Hematopoietic multipotent progenitor cell treated with erythropoietin and hydrocortisone succinate and interleukin-3 and kit ligand, for 15 days (in vitro differentiated cells): ENCODE measurements around the gene CSF2.

Experiments
- DNase-seq: peaks from one replicate; pipeline ENCODE4 v3.0.0-alpha.2; 2015; ENCODE audit warnings: low spot score

CSF2 gene

DNA sequence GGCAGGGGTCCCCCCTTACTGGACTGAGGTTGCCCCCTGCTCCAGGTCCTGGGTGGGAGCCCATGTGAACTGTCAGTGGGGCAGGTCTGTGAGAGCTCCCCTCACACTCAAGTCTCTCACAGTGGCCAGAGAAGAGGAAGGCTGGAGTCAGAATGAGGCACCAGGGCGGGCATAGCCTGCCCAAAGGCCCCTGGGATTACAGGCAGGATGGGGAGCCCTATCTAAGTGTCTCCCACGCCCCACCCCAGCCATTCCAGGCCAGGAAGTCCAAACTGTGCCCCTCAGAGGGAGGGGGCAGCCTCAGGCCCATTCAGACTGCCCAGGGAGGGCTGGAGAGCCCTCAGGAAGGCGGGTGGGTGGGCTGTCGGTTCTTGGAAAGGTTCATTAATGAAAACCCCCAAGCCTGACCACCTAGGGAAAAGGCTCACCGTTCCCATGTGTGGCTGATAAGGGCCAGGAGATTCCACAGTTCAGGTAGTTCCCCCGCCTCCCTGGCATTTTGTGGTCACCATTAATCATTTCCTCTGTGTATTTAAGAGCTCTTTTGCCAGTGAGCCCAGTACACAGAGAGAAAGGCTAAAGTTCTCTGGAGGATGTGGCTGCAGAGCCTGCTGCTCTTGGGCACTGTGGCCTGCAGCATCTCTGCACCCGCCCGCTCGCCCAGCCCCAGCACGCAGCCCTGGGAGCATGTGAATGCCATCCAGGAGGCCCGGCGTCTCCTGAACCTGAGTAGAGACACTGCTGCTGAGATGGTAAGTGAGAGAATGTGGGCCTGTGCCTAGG, at the start of gene CSF2:
CSF2 (plus strand) TSS at position 559 of the 783 bp plus-strand sequence; CDS start at position 594, 35 bp downstream.
- no peak for DNase-seq

DNA sequence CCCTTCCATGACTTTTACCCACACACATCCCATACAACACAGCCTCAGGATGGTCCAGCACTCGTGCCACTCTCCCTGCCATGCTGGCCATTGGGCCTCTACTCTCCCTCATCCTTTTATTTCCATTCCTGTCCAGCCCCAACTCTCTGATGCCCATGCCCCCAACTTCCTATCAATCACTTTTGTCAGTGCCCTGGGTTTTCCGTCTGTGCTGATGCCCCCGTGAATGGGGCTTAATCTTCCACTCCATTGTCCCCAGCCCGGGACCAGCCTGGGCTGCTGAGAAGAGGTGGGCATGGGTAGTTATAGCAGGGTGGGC, 49.5 kb upstream of the CSF2 start:
- DNase-seq, result no peak

DNA sequence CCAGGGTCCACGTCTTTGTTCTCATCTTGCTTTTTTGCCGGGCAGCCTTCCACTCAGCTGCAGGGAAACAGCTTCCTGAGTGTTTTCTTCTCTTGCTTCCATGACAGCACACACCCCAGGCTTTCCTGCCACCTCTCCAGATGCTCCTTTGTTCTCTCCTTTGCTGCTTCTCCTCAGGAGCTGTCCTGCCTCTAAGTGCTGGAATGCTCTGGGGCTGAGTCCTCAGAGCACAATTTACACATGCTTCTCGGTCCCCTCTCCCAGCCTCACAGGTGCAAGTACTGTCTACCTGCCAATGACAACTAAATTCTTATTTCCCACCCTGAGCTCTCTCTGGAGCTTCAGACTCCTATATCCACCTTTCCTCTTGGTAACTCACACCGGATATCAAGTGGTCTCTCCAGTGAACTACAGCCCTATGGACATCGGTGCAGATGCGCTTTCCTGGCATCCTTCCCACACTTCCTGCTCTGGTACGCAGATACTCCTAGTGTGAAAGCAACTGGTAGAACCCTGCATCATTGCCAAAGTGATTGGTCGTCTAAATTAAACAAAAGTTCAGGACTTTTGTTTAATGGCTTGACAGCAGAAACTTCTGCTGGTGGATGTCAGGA, 48.7 kb upstream of the CSF2 start:
- no peak for DNase-seq

DNA sequence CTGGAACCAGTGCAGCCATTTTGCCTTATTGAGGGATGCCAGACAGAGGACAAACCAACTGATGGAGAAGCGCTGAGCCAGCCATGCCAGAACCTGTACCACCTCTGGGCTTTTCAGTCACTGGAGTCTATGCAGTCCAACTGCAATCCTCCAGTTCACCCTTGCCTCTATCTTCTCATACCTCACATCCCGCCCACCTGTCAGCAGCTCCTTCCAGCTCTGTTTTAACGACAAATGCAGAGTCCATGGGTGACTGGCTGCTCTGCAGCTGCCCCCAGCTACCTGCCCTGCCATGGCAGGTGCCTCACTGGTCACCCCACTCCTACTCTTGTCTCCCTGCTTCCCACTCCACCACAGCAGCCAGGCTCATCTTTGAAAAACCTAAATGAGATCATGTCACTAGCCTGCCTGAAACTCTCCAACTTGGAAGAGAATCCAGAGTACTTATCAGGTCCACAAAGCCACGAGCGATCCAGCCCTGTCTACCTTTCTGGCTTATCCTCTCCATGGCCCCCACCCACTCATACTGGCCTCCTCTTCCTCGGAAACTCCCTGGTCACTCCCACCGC, 48.1 kb upstream of the CSF2 start:
- no peak for DNase-seq

DNA sequence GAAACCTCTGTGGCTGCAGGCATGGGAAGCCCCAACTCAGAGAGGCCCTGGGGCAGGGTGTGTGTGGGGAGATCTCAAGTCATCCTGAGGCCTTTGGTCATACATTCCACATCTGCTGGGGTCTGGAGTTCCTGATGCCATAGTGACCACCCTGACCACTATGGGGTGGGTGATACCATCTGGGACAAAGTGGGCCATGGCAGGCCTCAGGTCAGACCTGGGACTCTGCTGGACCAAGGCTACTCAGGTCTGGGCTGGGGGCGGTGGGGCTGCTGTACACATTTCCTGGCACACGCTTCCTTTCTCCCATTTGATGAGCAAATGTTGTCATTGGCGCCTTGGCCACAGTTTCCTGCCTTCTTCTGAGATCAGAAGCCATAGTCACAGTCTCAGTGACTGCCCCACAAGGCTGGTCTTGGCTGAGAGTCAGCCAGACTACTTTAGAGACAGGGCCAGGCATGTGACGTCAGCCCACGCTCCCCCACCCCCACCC, 47.0 kb upstream of the CSF2 start:
- DNase-seq, result no peak

DNA sequence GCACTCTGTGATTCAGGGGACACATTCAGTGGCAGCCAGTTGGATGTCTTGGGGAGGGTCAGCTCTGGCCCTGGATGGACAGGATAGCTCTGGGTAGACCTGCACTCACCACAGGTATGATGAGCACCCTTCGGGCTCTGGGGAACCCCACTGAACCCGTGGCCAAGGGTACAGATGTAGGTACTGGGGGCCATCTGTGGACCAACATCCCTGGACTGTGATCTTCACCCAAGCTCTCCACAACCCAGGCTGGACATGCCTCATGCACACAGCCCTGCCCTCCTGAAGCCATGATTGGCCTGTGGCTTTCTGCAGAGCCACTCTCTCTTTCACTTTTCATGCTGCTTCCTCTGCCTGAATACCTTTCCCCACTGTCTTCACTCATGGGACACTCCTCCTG, 46.6 kb upstream of the CSF2 start:
- DNase-seq, result no peak

DNA sequence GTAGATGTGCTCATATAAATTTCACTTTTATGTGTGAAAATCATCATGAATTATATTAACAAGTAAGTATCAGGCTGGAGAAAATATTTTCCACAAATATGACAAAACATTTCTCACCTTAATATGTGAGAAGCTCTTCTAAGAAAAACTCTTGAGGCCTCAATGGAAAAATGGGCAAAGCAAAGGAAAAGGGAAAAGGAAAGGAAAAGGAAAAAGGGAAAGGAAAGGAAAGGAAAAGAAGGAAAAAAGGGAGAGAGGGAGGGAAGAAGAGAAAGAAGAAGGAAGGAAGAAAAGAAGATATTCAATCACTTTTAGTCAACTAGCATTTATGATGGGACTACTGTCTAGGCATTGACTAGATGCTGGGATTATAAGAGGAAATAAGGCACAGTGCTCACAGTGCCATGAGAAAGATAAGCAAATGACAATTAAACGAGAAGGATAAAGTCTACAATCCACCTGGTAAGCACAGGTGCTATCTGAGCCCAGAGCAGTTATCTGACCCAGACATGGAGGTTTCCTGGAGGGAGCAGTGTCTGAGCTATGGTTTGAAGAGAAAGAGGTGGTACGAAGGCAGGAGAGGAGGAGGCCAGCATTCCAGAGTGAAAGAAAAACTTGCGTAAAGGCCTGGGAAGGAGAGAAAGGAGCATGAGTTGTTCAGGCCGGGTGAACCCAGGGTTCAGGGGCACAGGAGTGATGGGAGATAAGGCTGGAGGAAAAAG, 43.8 kb upstream of the CSF2 start:
- no peak for DNase-seq

DNA sequence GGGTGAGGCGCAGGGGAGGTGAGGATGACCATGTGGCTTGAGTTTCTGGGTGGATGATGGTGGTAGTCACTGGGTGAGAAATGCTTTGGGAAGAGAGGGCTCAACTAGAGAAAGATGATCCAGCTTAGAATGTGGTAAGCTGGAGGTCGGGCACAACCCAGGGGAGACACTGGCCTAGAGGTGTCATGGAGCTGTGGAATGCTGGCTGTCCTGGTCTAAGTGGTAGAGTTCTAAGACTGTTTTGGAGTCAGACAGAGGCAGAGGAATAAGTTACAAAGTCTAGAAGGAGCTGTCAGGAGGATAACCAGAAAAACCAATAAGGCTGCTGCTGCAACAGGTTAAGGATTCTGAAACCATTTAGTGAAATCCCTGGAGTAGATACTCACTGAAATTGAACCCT, 43.0 kb upstream of the CSF2 start:
- DNase-seq, result no peak

DNA sequence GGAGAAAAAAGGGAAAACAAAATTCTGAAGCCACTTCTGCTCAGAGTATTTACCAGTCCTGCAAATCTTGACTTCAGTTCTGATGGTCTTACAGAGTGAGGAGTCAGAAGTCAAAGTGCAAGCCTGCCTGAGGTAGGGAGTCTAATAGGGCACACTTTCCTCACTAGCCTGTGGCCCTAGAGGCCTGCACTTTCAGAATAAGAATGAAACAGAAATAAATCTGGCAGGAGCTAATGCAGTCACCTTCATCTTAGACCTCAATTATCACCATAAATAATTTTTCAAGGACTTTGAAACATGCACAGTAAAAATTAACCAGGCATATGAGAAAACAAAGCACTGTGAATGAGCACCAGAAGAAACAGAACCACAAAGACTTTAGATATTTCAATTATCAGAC, 41.4 kb upstream of the CSF2 start:
- no peak for DNase-seq

DNA sequence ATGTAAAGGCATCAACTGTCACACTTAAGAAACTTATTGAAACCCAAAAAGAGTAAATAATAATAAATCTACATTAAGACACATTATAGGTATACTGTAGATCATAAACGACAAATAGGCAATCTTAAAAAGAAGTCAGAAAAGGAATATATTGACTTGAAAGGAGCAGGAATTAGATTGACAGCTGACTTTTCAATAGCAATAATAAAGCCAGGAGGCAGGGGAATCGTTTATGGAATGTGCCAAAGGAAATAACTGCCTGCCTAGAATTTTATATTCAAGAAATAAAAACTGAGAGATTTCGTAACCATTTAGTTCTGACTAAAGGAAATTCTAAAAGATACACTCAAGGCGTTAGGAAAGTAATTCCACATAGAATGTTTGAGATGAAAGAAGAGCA, 40.5 kb upstream of the CSF2 start:
- no peak for DNase-seq

DNA sequence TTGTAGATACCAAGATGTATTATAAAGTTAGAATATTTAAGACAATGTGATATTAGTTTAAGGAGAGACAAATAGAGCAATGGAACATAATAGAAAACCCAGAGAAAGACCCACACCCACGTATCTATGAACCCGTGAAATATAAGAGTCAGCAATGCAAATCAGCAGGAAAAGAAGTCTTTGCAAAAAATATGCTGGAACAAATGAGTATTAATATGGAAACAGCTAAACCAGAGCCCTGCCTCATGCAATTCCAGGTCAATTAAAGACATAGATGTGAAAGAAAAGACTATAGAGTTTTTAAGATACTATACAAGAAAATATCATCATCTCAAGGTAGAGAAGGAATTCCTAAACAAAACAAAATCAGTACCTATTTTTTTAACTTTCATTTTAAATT, 36.2 kb upstream of the CSF2 start:
- DNase-seq, result no peak

DNA sequence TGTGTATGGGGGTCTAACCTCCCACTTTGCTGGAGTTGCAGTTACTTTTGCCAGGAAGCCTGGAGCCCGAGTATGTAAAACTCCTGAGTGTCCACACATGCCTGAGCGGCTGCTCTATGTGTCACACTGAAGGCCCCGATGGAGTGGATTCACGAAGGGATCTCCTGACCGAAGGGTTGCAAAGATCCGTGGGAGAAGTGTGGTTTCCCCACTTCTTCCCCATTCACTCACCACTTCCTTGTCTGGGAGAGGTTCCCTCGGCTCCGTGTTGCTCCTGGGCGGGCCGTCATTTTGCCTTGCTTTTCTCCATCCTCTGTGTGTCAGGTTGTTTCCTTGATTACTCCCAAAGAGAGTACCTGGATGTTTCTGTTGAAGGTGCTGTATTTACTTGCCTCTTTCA, 29.4 kb upstream of the CSF2 start:
- no peak for DNase-seq

DNA sequence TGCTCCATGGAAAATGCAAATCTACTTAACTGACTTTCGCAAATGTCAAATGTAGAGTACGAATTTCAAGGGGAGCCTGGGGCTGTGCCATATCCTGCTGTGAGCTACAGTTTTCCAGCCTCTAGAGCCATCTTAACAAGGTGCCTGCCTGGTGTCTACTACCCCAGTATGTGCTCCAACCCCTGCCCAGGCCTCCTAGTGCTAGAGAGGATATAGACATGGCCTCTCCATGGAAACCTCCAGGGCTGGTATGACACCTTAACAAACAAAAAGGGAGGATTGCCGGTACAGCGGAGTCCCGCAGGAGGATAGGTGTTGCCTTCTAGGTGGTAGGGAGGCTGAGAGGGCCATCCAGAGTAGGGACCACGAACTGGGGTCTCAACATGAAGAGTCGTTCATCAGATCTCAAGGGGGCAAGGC, 26.7 kb upstream of the CSF2 start:
- no peak for DNase-seq

DNA sequence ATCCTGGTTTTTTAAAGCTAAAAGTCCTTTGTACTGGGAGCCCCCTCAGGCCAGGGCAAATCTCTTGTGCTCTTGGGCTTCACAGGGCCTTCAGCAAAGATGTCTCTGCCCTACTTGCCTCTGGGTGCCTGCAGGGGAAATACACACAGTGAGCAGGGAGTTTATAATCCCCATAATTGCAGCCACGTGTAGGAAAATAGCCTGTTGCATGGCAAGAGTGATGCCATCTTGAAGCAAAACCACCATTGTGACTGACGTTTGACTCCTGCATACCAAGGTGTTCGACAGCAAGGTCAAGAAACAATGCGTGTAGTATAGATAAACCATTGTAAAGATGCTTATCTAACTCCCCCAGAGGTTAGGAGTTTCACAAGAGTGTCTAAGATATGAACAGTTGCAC, 24.5 kb upstream of the CSF2 start:
- no peak for DNase-seq

DNA sequence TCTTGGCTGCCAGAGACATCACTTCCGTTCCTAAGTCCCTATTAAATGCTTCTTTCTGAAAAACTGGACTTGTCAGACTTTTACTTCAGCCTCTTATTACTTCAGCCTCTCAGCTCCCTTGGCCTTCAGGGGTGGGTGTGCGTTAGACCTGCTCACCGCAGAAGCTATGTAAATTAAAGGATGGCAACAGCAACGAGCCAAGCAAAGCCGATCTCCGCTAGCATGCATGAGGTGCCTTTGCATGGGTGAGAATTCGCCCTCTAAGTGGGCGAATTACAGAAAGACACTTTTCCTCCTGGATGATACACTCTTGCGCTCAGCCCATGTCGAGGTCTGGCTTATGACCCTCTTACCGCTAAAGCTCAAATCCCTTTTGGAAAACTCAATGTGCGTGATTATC, 24.0 kb upstream of the CSF2 start:
- DNase-seq, result no peak

DNA sequence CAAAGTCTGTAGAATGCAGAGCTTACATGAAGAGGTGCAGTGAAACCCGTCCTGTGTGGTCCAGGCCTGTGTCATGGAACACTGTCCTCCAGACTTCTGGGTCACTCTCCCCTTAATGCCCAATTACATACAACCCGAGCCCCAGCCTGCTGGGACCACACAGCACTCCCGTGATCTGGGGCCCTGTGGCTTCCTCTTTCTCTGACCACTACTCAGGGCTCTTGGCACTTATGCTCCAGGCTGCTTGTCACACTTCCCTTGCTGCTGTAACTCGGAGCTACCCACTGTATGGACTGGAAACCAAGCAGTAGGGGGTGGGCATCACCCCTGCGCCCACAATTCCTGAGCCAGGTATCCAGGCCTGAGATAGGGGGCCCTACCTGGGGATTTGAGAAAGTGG, 23.5 kb upstream of the CSF2 start:
- no peak for DNase-seq

DNA sequence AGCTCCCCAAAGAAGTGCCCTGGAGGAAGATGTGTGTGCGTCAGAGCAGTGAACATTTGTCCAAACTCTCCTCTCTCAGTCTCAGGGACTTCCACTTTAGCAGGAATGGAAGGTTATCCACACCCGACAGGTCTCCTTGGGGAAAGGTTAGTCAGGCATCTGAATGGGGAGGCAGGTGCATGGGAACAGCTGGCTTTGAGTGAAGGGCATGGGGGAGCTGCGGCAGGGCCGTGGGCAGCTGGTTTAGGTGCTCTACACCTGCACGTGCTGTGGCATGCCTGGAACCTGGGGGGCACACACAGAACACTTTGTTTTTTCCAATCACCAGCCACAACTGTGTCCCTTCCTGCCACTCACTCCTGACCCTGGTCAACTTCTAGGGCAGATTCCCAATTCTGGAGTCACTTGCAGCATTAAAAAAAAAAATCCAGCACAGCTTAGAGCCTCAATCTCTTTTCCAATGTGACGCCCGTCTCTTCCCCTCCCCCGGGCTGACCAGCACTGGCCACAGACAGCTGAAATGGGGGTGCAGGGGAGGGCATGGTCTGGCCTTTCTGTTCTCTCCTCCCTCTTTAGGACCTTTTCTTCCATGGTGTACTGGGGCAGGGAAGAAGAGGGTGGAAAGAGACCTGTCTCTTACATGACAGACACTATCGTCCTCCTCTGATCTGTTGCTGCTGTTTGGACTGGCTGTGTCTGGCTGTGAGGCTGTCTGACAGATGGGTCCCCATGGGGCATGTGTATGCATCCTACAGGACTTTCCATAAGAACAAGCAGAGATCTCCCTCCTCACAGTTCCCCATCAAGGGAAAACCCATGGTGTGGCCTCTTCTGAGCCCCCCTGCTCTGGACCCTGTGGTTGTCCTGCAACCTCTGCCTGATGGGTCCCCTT, 22.7 kb upstream of the CSF2 start:
- DNase-seq, result no peak

DNA sequence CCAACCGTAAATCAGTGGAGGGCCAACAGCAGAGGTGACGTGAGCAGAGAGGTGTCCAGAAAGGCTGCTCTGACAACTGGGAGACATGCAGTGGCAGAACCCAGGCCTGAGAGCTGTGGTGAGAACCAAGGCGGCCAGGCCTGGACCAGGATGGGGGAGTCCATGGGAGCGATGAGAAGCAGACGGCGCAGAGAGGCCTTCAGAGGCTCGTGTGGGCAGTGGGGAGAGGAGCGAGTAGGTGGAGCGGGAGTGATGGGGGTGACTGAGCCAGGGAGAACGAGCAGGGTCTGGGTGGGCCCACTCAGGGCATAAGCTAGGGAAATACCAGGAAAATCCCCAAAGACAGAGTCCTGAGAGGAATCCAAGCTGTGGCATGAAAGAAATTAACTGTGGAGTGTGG, 21.1 kb upstream of the CSF2 start:
- DNase-seq, result no peak

DNA sequence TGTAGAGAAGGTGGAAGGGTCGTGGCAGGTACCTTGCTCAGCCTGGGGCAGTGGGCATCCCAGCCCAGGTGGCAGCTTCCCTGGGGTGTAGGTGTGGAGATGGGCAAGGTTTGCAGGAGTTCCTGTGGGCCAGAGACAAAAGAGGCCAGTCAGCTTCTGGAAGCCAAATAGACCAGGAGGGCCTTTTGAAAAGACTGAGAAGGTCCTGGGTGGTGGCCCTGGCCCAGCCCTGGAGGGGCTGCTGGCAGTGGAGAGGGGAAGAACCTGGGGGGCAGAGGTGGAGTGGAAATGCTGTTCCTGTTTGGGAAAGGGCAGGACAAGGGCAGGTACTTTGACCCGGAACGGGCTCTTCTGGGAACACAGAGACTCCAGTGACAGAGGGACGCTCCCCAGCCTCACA, 20.1 kb upstream of the CSF2 start:
- no peak for DNase-seq

DNA sequence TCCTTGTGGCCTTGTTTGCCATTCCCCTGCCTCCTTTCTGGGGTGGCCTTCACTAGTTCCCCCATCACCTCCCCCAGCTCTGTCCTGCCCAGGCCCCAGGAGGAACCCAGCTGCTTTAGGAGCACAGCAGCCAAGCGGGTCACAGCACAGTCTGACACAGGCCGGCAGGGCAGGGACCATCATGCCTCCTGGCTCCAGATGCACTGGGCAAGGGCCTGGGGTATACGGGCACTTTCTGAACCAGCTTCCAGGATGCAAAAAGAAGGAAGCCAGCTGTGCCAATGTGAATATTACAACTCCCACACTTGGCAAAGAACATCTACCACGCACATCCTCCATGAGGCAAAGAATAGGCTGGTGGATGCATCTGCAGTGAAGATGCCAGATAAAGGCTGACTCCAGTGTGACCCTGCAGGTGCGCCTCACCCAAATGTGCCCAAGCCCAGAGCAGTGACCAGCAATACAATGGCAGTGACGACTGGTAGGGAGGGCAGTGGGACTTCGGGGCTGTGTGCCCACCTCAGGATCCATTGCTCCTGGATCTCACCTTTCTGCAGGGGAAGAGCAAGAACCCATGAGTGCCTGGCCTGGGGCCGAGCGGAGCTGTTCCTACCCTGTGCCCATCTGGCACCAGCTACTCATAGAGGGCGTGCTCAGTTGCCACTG, 19.4 kb upstream of the CSF2 start:
- DNase-seq, result no peak

DNA sequence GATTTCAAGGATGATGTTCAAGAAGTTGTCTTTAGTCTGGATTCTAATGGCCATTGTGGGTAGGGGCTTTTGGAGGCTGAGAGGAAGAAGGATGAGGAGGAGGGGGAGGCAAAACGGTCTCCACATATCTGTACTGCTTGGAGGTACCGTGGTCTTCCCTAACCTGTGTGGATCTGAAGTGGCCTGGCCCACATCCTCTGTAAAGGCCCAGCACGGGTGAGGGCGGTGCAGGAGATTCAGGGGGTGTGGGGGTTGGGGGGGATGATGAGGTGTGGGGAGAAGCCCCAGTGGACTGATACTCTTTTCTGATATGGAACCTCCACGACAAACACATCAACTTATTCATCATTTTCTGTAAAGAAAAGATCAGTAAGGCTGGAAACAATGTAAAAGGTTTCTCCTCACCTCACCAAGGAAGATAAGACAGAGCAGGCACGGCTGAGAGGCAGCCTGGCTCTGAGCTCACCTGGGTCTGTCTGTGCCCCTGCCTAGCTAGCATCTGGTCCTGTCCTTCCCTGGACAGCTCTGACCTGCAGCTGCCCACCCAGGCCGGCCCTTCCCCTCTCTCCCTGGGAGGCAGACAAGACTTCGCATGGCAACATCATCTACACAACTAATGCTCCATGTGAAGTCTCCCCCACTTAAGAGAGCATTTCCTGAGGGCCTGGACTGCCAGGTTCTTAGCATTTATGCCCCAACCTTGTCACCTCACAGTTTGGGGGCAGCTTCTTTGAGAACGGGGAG, 18.7 kb upstream of the CSF2 start:
- no peak for DNase-seq
